ENCODE measurements around the gene CDCP2.

CDCP2 gene

GRCh38 chr1:54190526-54190925 lies 37.7 kb upstream of the CDCP2 start:
- H3K4me3 ChIP-seq (ENCODE audit: low read depth, low read length) = no peak overlapping the region
- DNase-seq (ENCODE audit: low read depth, low spot score) = no peak
- no peak for TF ChIP-seq CTCF (IDR thresholded peaks at IDR 0.05; ENCODE audit: low read depth, low read length)
- in situ Hi-C loops (cut with HindIII; ENCODE audit: low sequenced_read_pairs) = no loop called here

- TF ChIP-seq CTCF (IDR thresholded peaks at IDR 0.05; ENCODE audit: low read depth, low read length) = no peak
- no peak overlapping the region for H3K4me3 ChIP-seq (ENCODE audit: low read depth, low read length)
- no peak for DNase-seq (ENCODE audit: low read depth, low spot score)
- in situ Hi-C loops (cut with HindIII; ENCODE audit: low sequenced_read_pairs) = no loop called here
Observed at GRCh38 chr1:54188291-54188690, 35.5 kb upstream of the CDCP2 start.

- no peak for DNase-seq (ENCODE audit: low read depth, low spot score)
- no peak overlapping the region for H3K4me3 ChIP-seq (ENCODE audit: low read depth, low read length)
- in situ Hi-C loops (cut with HindIII; ENCODE audit: low sequenced_read_pairs) = no loop called here
- TF ChIP-seq CTCF (IDR thresholded peaks at IDR 0.05; ENCODE audit: low read depth, low read length) = no peak
Observed at GRCh38 chr1:54186056-54186455, 33.3 kb upstream of the CDCP2 start.

GRCh38 chr1:54180701-54181360 lies 28.0 kb upstream of the CDCP2 start:
- no peak overlapping the region for H3K4me3 ChIP-seq (ENCODE audit: low read depth, low read length)
- in situ Hi-C loops (cut with HindIII; ENCODE audit: low sequenced_read_pairs) = no loop called here
- no peak for DNase-seq (ENCODE audit: low read depth, low spot score)
- TF ChIP-seq CTCF (IDR thresholded peaks at IDR 0.05; ENCODE audit: low read depth, low read length) = no peak

GRCh38 chr1:54178296-54179070 lies 25.7 kb upstream of the CDCP2 start:
- in situ Hi-C loops (cut with HindIII; ENCODE audit: low sequenced_read_pairs) = no loop called here

GRCh38 chr1:54177726-54178125 lies 24.9 kb upstream of the CDCP2 start:
- in situ Hi-C loops (cut with HindIII; ENCODE audit: low sequenced_read_pairs) = no loop called here
- no peak overlapping the region for H3K4me3 ChIP-seq (ENCODE audit: low read depth, low read length)
- TF ChIP-seq CTCF (IDR thresholded peaks at IDR 0.05; ENCODE audit: low read depth, low read length) = no peak
- no peak for DNase-seq (ENCODE audit: low read depth, low spot score)

More at GRCh38 chr1:54178296-54179070, 25.7 kb upstream of the CDCP2 start:
- no peak overlapping the region for H3K4me3 ChIP-seq (ENCODE audit: low read depth, low read length)
- TF ChIP-seq CTCF (IDR thresholded peaks at IDR 0.05; ENCODE audit: low read depth, low read length) = no peak
- DNase-seq (ENCODE audit: low read depth, low spot score) = no peak
